Nephron progenitor cell (in vitro differentiated cells): Measurements from ENCODE around the gene ATP6V1E1.
A peak's percentile ranks its signal among the peaks of the same experiment; 100 is the strongest.
"Not testable (repeated sequence)": the region's sequence is repeated elsewhere in the genome, so short reads cannot be mapped to it uniquely, and the experiment has no call there.

Experiments
- DNase-seq: peaks from one replicate; pipeline ENCODE4 v3.0.0; 2021
- H3K27ac Mint-ChIP-seq: 2 replicates; pipeline ENCODE4 v1.8.0; 2021; ENCODE audit warnings: mild to moderate bottlenecking, moderate library complexity, mixed read lengths
- H3K27me3 Mint-ChIP-seq: 2 replicates; pipeline ENCODE4 v1.8.0; 2021; ENCODE audit warnings: mild to moderate bottlenecking, low read depth, mixed read lengths; ENCODE audit not compliant: poor library complexity
- H3K36me3 Mint-ChIP-seq: 2 replicates; pipeline ENCODE4 v1.8.0; 2021; ENCODE audit warnings: low read depth, mixed read lengths
- H3K4me1 Mint-ChIP-seq: 2 replicates; pipeline ENCODE4 v1.8.0; 2021; ENCODE audit warnings: mixed read lengths
- H3K4me3 Mint-ChIP-seq: 2 replicates; pipeline ENCODE4 v1.8.0; 2021; ENCODE audit warnings: mild to moderate bottlenecking, moderate library complexity, mixed read lengths
- H3K9me3 Mint-ChIP-seq: 2 replicates; pipeline ENCODE4 v1.8.0; 2021; ENCODE audit warnings: mild to moderate bottlenecking, moderate library complexity, mixed read lengths
- CTCF ChIP-seq: fragments of 200-600 bp; sonication (generic); IDR thresholded peaks from 2 replicates; pipeline ENCODE4 v1.5.0; 2021; ENCODE audit warnings: antibody characterized with exemption

The ATP6V1E1 gene

GRCh38 chr22:17647452-17647851 lies 18.9 kb upstream of the ATP6V1E1 start:
- TF ChIP-seq CTCF: no peak

GRCh38 chr22:17642357-17642756 lies 13.8 kb upstream of the ATP6V1E1 start:
- DNase-seq, H3K4me3 Mint-ChIP-seq, H3K27ac Mint-ChIP-seq, H3K27me3 Mint-ChIP-seq: not testable (repeated sequence)
- H3K9me3 Mint-ChIP-seq: peaks cover 20% of the 10 kb centered on the region
- peaks cover 24% of the 10 kb centered on the region for H3K36me3 Mint-ChIP-seq
- peaks cover 20% of the 10 kb centered on the region for H3K4me1 Mint-ChIP-seq

More at GRCh38 chr22:17647452-17647851, 18.9 kb upstream of the ATP6V1E1 start:
- no peak overlapping the region for H3K27ac Mint-ChIP-seq
- H3K36me3 Mint-ChIP-seq: peaks cover 20% of the 10 kb centered on the region
- H3K9me3 Mint-ChIP-seq: peaks cover 7% of the 10 kb centered on the region
- no peak for DNase-seq
- H3K4me3 Mint-ChIP-seq: no peak overlapping the region
- H3K27me3 Mint-ChIP-seq: peaks cover 3% of the 10 kb centered on the region
- H3K4me1 Mint-ChIP-seq: no peaks in the 10 kb centered on the region

GRCh38 chr22:17641269-17641668 lies 12.7 kb upstream of the ATP6V1E1 start:
- Mint-ChIP-seq H3K27ac (no peak overlapping the region), H3K27me3 (no peaks in the 10 kb centered on the region), H3K4me3 (no peak overlapping the region)

GRCh38 chr22:17639247-17639741 lies 10.7 kb upstream of the ATP6V1E1 start:
- TF ChIP-seq CTCF: no peak
- DNase-seq: peak; percentile 11
- H3K9me3 Mint-ChIP-seq: peaks cover 20% of the 10 kb centered on the region
- peaks cover 20% of the 10 kb centered on the region for H3K4me1 Mint-ChIP-seq
- peak overlapping the region; percentile 95 for H3K4me3 Mint-ChIP-seq
- no peaks in the 10 kb centered on the region for H3K27me3 Mint-ChIP-seq
- peak overlapping the region; percentile 99 for H3K27ac Mint-ChIP-seq
- H3K36me3 Mint-ChIP-seq: peaks cover 24% of the 10 kb centered on the region

More at GRCh38 chr22:17641269-17641668, 12.7 kb upstream of the ATP6V1E1 start:
- TF ChIP-seq CTCF: no peak
- peaks cover 24% of the 10 kb centered on the region for H3K36me3 Mint-ChIP-seq
- peaks cover 20% of the 10 kb centered on the region for H3K4me1 Mint-ChIP-seq
- DNase-seq: no peak
- H3K9me3 Mint-ChIP-seq: peaks cover 20% of the 10 kb centered on the region

GRCh38 chr22:17638432-17639246 lies 10.1 kb upstream of the ATP6V1E1 start, which contains the start of gene BCL2L13:
Gene BCL2L13, plus strand, starts transcription at chr22:17638757. Its CDS starts 16,955 bp downstream, at chr22:17655712.
- H3K27ac Mint-ChIP-seq: peak within 1 kb of the TSS; percentile 99
- H3K27me3 Mint-ChIP-seq: no peaks in the 10 kb centered on the region
- H3K4me3 Mint-ChIP-seq: peak within 1 kb of the TSS; percentile 95
- H3K9me3 Mint-ChIP-seq: peaks cover 20% of the 10 kb centered on the region
- no peak for TF ChIP-seq CTCF
- peaks cover 26% of the 10 kb centered on the region for H3K4me1 Mint-ChIP-seq
- DNase-seq: peak; percentile 85
- H3K36me3 Mint-ChIP-seq: peaks cover 24% of the 10 kb centered on the region

DNA sequence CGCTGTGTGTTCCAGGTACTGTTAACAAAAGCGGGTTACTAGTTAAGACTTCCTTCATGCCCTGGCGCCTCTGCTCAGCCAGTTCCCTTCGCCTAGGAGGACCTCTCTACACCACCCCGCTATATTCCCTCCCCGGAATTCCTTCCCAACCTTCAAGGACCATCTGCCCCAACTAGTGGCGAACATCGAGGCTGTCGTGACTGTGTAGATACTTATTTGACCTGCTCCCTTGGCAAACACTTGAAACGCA lies 9.6 kb upstream of the ATP6V1E1 start:
- H3K9me3 Mint-ChIP-seq: peaks cover 20% of the 10 kb centered on the region
- no peak for DNase-seq
- peak overlapping the region; percentile 95 for H3K4me3 Mint-ChIP-seq
- H3K27me3 Mint-ChIP-seq: no peaks in the 10 kb centered on the region
- H3K4me1 Mint-ChIP-seq: peaks cover 31% of the 10 kb centered on the region
- peaks cover 22% of the 10 kb centered on the region for H3K36me3 Mint-ChIP-seq
- peak overlapping the region; percentile 99 for H3K27ac Mint-ChIP-seq
- no peak for TF ChIP-seq CTCF
